SK-N-SH (cell line): ENCODE measurements around the gene MICAL2. TPM values are rescaled to one million over a fixed set of nuclear protein-coding genes. Genes with fewer than 3 reads are reported as not detected.

ENCODE experiments used
- CTCF ChIA-PET: fragments of 300-600, 350-600 bp; formaldehyde crosslinking; extraction: SDS; loops from one replicate; lab custom pipeline; 2021; lab: Yijun Ruan, JAX
- POLR2A ChIA-PET: fragments of 350-600 bp; sonication (Branson Sonifier 250); formaldehyde crosslinking; extraction: SDS; loops from one replicate; lab custom pipeline; 2020; ENCODE audit warnings: antibody characterized with exemption, inconsistent platforms; lab: Yijun Ruan, JAX
- DNase-seq: peaks from one replicate; pipeline ENCODE4 v3.0.0; 2012
- H2AFZ ChIP-seq: fragments of 200-600 bp; sonication (generic); 2 replicates; pipeline ENCODE4 v1.8.1; 2016; ENCODE audit warnings: antibody characterized with exemption, mild to moderate bottlenecking, low read depth
- H3F3A ChIP-seq: fragments of 200-600 bp; sonication (generic); replicated peaks from 2 replicates; pipeline ENCODE3; 2016; ENCODE audit warnings: antibody characterized with exemption, mild to moderate bottlenecking; ENCODE audit not compliant: insufficient read depth
- H3K27ac ChIP-seq, 2 experiments: fragments of 200-500 bp in 1 of 2; fragments of 200-600 bp in 1 of 2; sonication (Bioruptor generic) in 1 of 2; sonication (generic), shearing (Covaris generic) in 1 of 2; 2 replicates each; pipeline versions ENCODE4 v1.5.1 to v1.6.1; 2014 to 2016; ENCODE audit warnings: low read depth in 2 of 2, inconsistent platforms in 1 of 2, low read length in 1 of 2, mild to moderate bottlenecking in 1 of 2, mixed read lengths in 1 of 2
- H3K27me3 ChIP-seq: fragments of 200-600 bp; sonication (generic), shearing (Covaris generic); 2 replicates; pipeline ENCODE4 v1.6.1; 2016; ENCODE audit warnings: mixed run types; ENCODE audit not compliant: insufficient read depth
- H3K36me3 ChIP-seq, 2 experiments: fragments of 200-500 bp in 1 of 2; fragments of 200-600 bp in 1 of 2; sonication (Bioruptor generic) in 1 of 2; sonication (generic) in 1 of 2; replicated peaks in 1 of 2; 2 replicates each; pipeline versions ENCODE3 to v1.5.1; 2014 to 2016; ENCODE audit warnings: low read length in 1 of 2, mild to moderate bottlenecking in 1 of 2; ENCODE audit not compliant: insufficient read depth in 2 of 2, control insufficient read depth in 1 of 2
- H3K4me1 ChIP-seq, 2 experiments: fragments of 200-500 bp in 1 of 2; fragments of 200-600 bp in 1 of 2; sonication (Bioruptor generic) in 1 of 2; sonication (generic), shearing (Covaris generic) in 1 of 2; 2 replicates each; pipeline versions ENCODE4 v1.5.1 to v1.6.1; 2014 to 2016; ENCODE audit warnings: low read depth in 1 of 2, low read length in 1 of 2, mixed run types in 1 of 2; ENCODE audit not compliant: insufficient read depth in 2 of 2, control insufficient read depth in 1 of 2
- H3K4me2 ChIP-seq: fragments of 200-600 bp; sonication (generic), shearing (Covaris generic); 2 replicates; pipeline ENCODE4 v1.6.1; 2017; ENCODE audit warnings: mixed run types
- H3K4me3 ChIP-seq, 2 experiments: fragments of 200-500 bp in 1 of 2; fragments of 200-600 bp in 1 of 2; sonication (Bioruptor generic) in 1 of 2; sonication (generic), shearing (Covaris generic) in 1 of 2; 2 replicates each; pipeline versions ENCODE4 v1.5.1 to v1.8.1; 2014 to 2016; ENCODE audit warnings: low read depth in 2 of 2, inconsistent platforms in 1 of 2, low read length in 1 of 2, mild to moderate bottlenecking in 1 of 2, mixed read lengths in 1 of 2, moderate library complexity in 1 of 2
- H3K79me2 ChIP-seq: fragments of 200-600 bp; sonication (generic); 2 replicates; pipeline ENCODE4 v1.8.1; 2017; ENCODE audit warnings: mild to moderate bottlenecking; ENCODE audit not compliant: insufficient read depth
- H3K9ac ChIP-seq: fragments of 200-600 bp; sonication (generic); 2 replicates; pipeline ENCODE4 v1.6.1; 2017; ENCODE audit warnings: mixed run types
- H3K9me2 ChIP-seq: fragments of 200-600 bp; sonication (generic); 2 replicates; pipeline ENCODE4 v1.6.1; 2017; ENCODE audit warnings: mixed run types
- H3K9me3 ChIP-seq: fragments of 200-600 bp; sonication (generic); 2 replicates; pipeline ENCODE4 v1.6.1; 2017; ENCODE audit warnings: mixed run types, mild to moderate bottlenecking, moderate library complexity
- H4K20me1 ChIP-seq: fragments of 200-600 bp; sonication (generic); 2 replicates; pipeline ENCODE4 v1.6.1; 2017; ENCODE audit warnings: mild to moderate bottlenecking, mixed run types; ENCODE audit not compliant: insufficient read depth
- CHD2 ChIP-seq: fragments of 150-350 bp; IDR thresholded peaks from 2 replicates; pipeline ENCODE4 v1.6.1; 2018; ENCODE audit warnings: low read length; ENCODE audit not compliant: partially characterized antibody
- CTCF ChIP-seq: fragments of 200-600 bp; sonication (generic); IDR thresholded peaks from 2 replicates; pipeline ENCODE4 v1.6.1; 2017; ENCODE audit warnings: antibody characterized with exemption, mild to moderate bottlenecking, moderate library complexity
- ELF1 ChIP-seq: IDR thresholded peaks from 2 replicates; pipeline ENCODE4 v1.4.0; 2012
- EP300 ChIP-seq, 2 experiments: IDR thresholded peaks; 2 replicates each; pipeline versions ENCODE4 v1.4.0 to v1.6.1; 2012; ENCODE audit warnings: borderline replicate concordance in 1 of 2, low read depth in 1 of 2, low read length in 1 of 2
- EZH2phosphoT487 ChIP-seq: fragments of 200-600 bp; sonication (generic); IDR thresholded peaks from 2 replicates; pipeline ENCODE4 v1.6.1; 2017; ENCODE audit warnings: low read depth, mixed run types, mild to moderate bottlenecking, antibody characterized with exemption, moderate library complexity, borderline replicate concordance
- FOSL2 ChIP-seq: IDR thresholded peaks from 2 replicates; pipeline ENCODE4 v1.4.0; 2012; ENCODE audit warnings: low read depth, mild to moderate bottlenecking, moderate library complexity, borderline replicate concordance
- GATA2 ChIP-seq: sonication (generic); formaldehyde crosslinking; IDR thresholded peaks from 2 replicates; pipeline ENCODE4 v1.5.0; 2020; ENCODE audit warnings: mild to moderate bottlenecking, missing genetic modification reagents
- JUND ChIP-seq: IDR thresholded peaks from 2 replicates; pipeline ENCODE4 v1.4.0; 2012
- NFIC ChIP-seq: IDR thresholded peaks from 2 replicates; pipeline ENCODE4 v1.4.0; 2012; ENCODE audit warnings: borderline replicate concordance
- NRF1 ChIP-seq: IDR thresholded peaks from 2 replicates; pipeline ENCODE4 v1.6.1; 2012; ENCODE audit warnings: low read depth, mild to moderate bottlenecking, low read length
- PBX3 ChIP-seq: IDR thresholded peaks from 2 replicates; pipeline ENCODE4; 2012
- REST ChIP-seq: IDR thresholded peaks from 2 replicates; pipeline ENCODE4 v1.6.1; 2012; ENCODE audit warnings: mild to moderate bottlenecking, low read depth, low read length, moderate library complexity
- RFX5 ChIP-seq: IDR thresholded peaks from 2 replicates; pipeline ENCODE4 v1.6.1; 2012; ENCODE audit warnings: mild to moderate bottlenecking, improper control_type of control experiment, low read length
- TCF12 ChIP-seq: IDR thresholded peaks from 2 replicates; pipeline ENCODE4 v1.4.0; 2012
- USF1 ChIP-seq: IDR thresholded peaks from 2 replicates; pipeline ENCODE4 v1.4.0; 2012; ENCODE audit warnings: low read depth, borderline replicate concordance
- ZBTB33 ChIP-seq: IDR thresholded peaks from 2 replicates; pipeline ENCODE4 v1.4.0; 2012; ENCODE audit warnings: low read depth, borderline replicate concordance
- WGBS: methylation state at CpG from one replicate; pipeline ENCODE4 v1.1.6; 2017; ENCODE audit warnings: low lambda C conversion rate; 5-methylcytosine and 5-hydroxymethylcytosine counted together
- polyA plus RNA-seq, 3 experiments: library from polyadenylated mRNA; depleted of rRNA; stranded (reverse); fragments of >200 nt; gene quantifications; 2 replicates each; pipeline ENCODE4 v1.2.3, GENCODE V29; 2012

Gene MICAL2
- polyA plus RNA-seq, 1 of the 3 experiments (the other 2 are of a cell fraction) = 54.6 TPM

- Histone ChIP-seq H3K36me3 (no peaks in the 10 kb centered on the region), H3K4me2 (no peak overlapping the region), H4K20me1 (no peaks in the 10 kb centered on the region), H3K27ac (no peak overlapping the region), H3K4me1 (peaks cover 0 to 9% of the 10 kb centered on the region in 2 experiments; a peak in 2 of 4 replicates), H3K9me3 (no peaks in the 10 kb centered on the region), H3K9ac (no peak overlapping the region), H3K9me2 (no peaks in the 10 kb centered on the region), H3K27me3 (no peaks in the 10 kb centered on the region), H2AFZ (no peak overlapping the region), H3K4me3 (no peak overlapping the region), H3K79me2 (no peaks in the 10 kb centered on the region), H3F3A (peaks cover 30% of the 10 kb centered on the region)
- POLR2A ChIA-PET = no interaction called here
- TF ChIP-seq ZBTB33 = no peak
- TF ChIP-seq JUND = no peak
- TF ChIP-seq CHD2 = no peak
- no peak for TF ChIP-seq CTCF
- TF ChIP-seq FOSL2 = no peak
- DNase-seq = no peak
- 88% methylated on average over 8 of the region's 8 CpGs for WGBS
- CTCF ChIA-PET = no interaction called here
Observed at GRCh38 chr11:12100429-12100828, 10.0 kb upstream of the MICAL2 start.

GRCh38 chr11:12100841-12101242, 9.5 kb upstream of the MICAL2 start:
- 83% methylated on average over 5 of the region's 5 CpGs for WGBS
- DNase-seq = no peak
- H4K20me1 ChIP-seq = no peaks in the 10 kb centered on the region
- H3K4me1 ChIP-seq = peaks cover 0 to 9% of the 10 kb centered on the region in 2 experiments; a peak in 2 of 4 replicates
- H3K4me3 ChIP-seq = no peak overlapping the region
- no peak overlapping the region for H3K4me2 ChIP-seq
- ChIA-PET CTCF (no interaction called here), POLR2A (no interaction called here)
- H3F3A ChIP-seq = peaks cover 26% of the 10 kb centered on the region
- H3K9me2 ChIP-seq = no peaks in the 10 kb centered on the region
- H3K79me2 ChIP-seq = no peaks in the 10 kb centered on the region
- no peak overlapping the region for H3K27ac ChIP-seq
- no peak overlapping the region for H2AFZ ChIP-seq
- no peaks in the 10 kb centered on the region for H3K27me3 ChIP-seq
- no peaks in the 10 kb centered on the region for H3K9me3 ChIP-seq
- H3K36me3 ChIP-seq = no peaks in the 10 kb centered on the region
- no peak overlapping the region for H3K9ac ChIP-seq
- no peak for TF ChIP-seq NRF1
- no peak for TF ChIP-seq RFX5
- TF ChIP-seq TCF12 = no peak
- TF ChIP-seq PBX3 = no peak
- TF ChIP-seq USF1 = no peak
- TF ChIP-seq ZBTB33 = no peak
- TF ChIP-seq EZH2phosphoT487 = no peak
- no peak for TF ChIP-seq GATA2 (CRISPR knock-in tag)
- no peak for TF ChIP-seq EP300 (IDR thresholded peaks at IDR 0.05; ENCODE audit: borderline replicate concordance in 1 of 2, low read depth in 1 of 2, low read length in 1 of 2)
- TF ChIP-seq ELF1 = no peak
- TF ChIP-seq REST = no peak
- no peak for TF ChIP-seq NFIC
